ENCODE measurements around the gene DYNLT4. TPM values are rescaled to one million over a fixed set of nuclear protein-coding genes. Genes with fewer than 3 reads are reported as not detected.

The DYNLT4 gene
- total and polyA plus RNA-seq, 2 of the 13 experiments (the other 11 are each of a cell fraction or from before 2014, with no cell fraction given): 0.77 TPM; not detected in 1

GRCh38 chr1:44808938-44809917, 2.1 kb upstream of the DYNLT4 start (continued):
- TF ChIP-seq TRIM22 (IDR thresholded peaks at IDR 0.05) (no peak), ZNF143 (CRISPR knock-in tag; IDR thresholded peaks at IDR 0.05) (no peak), MIXL1 (CRISPR knock-in tag; IDR thresholded peaks at IDR 0.05) (no peak), ZNF207 (IDR thresholded peaks at IDR 0.05; ENCODE audit: borderline replicate concordance) (no peak), ZBTB44 (CRISPR knock-in tag; IDR thresholded peaks at IDR 0.05) (no peak), ISL2 (CRISPR knock-in tag; IDR thresholded peaks at IDR 0.05) (peak; percentile 10; the same call in 1 of the 2 replicates), GABPA (IDR thresholded peaks at IDR 0.05; ENCODE audit: low read depth, low read length) (no peak), GABPA (CRISPR knock-in tag; IDR thresholded peaks at IDR 0.05; ENCODE audit: low read depth) (peak; percentile 69), THAP9 (CRISPR knock-in tag; IDR thresholded peaks at IDR 0.05; ENCODE audit: borderline replicate concordance) (no peak), KIAA2018 (CRISPR knock-in tag; IDR thresholded peaks at IDR 0.05; ENCODE audit: borderline replicate concordance) (no peak)
